22Rv1 (cell line): ENCODE results near the gene PLA2G4C.

Source experiments
- H3K27ac ChIP-seq: fragments of 450-650 bp; 2 replicates; pipeline ENCODE4 v1.5.1; 2017
- CTCF ChIP-seq: fragments of 450-650 bp; IDR thresholded peaks from 2 replicates; pipeline ENCODE4 v1.5.1; 2017; ENCODE audit warnings: mild to moderate bottlenecking
- ZFX ChIP-seq: fragments of 450-650 bp; IDR thresholded peaks from 2 replicates; pipeline ENCODE4 v1.6.1; 2017; ENCODE audit warnings: antibody characterized with exemption, borderline replicate concordance

The PLA2G4C gene

GRCh38 chr19:48110350-48110966 is at the start of gene PLA2G4C:
Gene PLA2G4C (minus strand): TSS chr19:48110817. CDS start chr19:48106529, 4,288 bp downstream.
- H3K27ac ChIP-seq, result peak within 1 kb of the TSS; percentile 88
- TF ChIP-seq ZFX (no peak), CTCF (no peak)

- peak; percentile 11; the same call in 1 of the 2 replicates for TF ChIP-seq CTCF
- no peak for TF ChIP-seq ZFX
- no peak overlapping the region for H3K27ac ChIP-seq
Measured at GRCh38 chr19:48158210-48158790, 47.7 kb upstream of the PLA2G4C start.

- H3K27ac ChIP-seq, result no peak overlapping the region
- TF ChIP-seq ZFX, result no peak
- no peak for TF ChIP-seq CTCF
Measured at GRCh38 chr19:48154003-48154402, 43.4 kb upstream of the PLA2G4C start.

GRCh38 chr19:48152551-48152950 is 41.9 kb upstream of the PLA2G4C start:
- no peak overlapping the region for H3K27ac ChIP-seq
- TF ChIP-seq CTCF (peak; percentile 88), ZFX (no peak)

GRCh38 chr19:48149430-48149829 is 38.8 kb upstream of the PLA2G4C start:
- H3K27ac ChIP-seq, result no peak overlapping the region
- TF ChIP-seq CTCF (no peak), ZFX (no peak)

- TF ChIP-seq CTCF (no peak), ZFX (no peak)
- H3K27ac ChIP-seq, result no peak overlapping the region
Measured at GRCh38 chr19:48148576-48148975, 38.0 kb upstream of the PLA2G4C start.

GRCh38 chr19:48147597-48148175 is 37.1 kb upstream of the PLA2G4C start:
- TF ChIP-seq ZFX (no peak), CTCF (no peak)
- H3K27ac ChIP-seq, result no peak overlapping the region
